NCI-H1417 treated with DMSO at 0.1 percent for 48 hours (cell line): ENCODE measurements around the gene PLAAT3.
"Not testable (repeated sequence)": the region's sequence is repeated elsewhere in the genome, so short reads cannot be mapped to it uniquely, and the experiment has no call there.

ENCODE experiments used
- DNase-seq: peaks from one replicate; lab custom pipeline; 2025; lab: John Stamatoyannopoulos, UW

The PLAAT3 gene

DNA sequence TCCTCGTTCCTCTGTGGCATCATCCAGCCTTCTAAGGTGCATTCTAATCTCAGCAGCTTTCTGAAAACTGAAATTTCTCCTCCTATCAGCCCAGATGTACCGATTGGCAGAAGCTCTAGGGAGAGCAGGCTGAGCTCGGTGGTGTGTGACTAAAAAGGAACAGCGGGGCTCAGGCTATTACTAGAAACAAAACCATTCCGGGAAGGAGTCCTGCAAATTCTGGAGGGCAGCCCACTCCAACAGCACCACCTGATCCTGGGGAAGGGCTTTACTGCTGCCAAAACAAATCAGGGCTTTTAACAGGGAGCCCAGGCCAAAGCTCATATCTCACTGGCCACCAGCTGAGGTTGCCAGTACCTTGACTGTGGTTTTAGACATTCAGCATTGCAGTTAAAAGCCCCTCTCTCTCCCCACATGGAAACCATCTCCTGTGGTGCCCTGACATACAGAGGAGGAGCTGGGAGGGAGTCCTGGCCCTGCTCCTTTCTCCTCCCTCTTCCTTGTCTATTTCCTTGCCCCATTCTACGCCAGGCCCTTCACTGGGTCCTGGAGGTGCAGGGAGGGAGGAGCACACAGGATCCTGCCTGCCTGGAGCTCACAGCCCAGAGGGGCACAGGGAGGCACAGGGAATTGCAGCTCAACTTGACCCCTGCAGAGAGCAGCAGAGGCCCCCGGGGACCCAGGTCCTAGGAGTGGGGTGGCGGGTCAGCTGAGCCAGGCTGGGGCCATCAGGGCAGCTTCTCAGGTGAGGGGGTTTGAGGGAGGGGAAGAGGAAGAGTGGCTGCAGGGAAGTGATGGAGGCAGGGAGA lies 76.7 kb downstream of the PLAAT3 start:
- DNase-seq = no peak

DNA sequence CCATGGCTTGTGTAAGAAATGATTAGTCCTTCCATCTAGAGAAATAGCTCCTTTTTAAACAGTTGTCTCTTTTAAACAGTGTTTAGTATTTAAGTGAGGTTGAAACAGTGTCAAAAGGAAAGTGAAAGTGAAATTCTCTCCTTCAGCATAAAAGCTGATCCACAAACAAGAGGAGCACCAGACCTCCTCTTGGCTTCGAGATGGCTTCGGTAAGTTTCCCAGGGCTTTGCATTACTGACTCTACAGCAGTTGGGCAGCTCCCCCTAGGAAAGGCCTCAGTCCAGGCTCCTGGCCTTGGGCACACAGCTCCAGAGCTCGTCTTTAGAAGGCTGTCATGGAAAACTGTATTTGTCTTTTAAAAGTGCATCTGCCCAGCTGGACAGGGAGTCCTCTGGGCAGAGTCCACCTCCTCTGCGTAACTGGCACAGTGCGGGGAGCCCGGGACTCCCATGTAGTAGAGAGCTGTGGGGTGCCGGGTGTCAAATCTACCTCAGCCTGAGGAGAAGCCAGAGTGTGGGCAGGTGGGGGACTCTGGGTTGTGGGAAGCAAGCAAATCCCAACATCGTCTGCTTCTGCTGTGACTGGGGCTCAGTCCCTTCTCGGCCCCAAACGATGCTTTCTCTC lies 77.5 kb downstream of the PLAAT3 start, which contains the start of gene PLAAT4:
PLAAT4 (plus strand) TSS at position 140 of the 624 bp plus-strand sequence; CDS start at position 201, 61 bp downstream.
- DNase-seq = no peak

DNA sequence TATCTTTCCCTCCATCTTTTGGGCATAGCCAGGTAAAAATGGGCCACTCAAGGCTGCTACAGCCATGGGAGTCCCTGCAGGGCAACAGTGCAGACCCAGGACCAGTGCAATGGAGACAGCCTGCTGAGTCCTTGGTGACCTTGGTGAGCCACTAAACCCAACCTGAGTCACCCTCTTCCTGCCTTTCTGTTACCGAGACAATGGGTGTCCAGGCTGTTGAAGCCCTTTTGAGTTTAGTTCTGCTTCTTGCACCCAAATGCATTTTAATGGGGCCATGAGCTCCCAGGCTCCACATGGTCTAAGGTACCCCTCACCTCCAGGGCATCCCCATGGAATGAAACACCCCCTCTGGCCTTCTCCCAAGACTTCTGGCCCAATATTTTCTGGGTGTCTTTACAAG lies 78.5 kb downstream of the PLAAT3 start:
- no peak for DNase-seq

DNA sequence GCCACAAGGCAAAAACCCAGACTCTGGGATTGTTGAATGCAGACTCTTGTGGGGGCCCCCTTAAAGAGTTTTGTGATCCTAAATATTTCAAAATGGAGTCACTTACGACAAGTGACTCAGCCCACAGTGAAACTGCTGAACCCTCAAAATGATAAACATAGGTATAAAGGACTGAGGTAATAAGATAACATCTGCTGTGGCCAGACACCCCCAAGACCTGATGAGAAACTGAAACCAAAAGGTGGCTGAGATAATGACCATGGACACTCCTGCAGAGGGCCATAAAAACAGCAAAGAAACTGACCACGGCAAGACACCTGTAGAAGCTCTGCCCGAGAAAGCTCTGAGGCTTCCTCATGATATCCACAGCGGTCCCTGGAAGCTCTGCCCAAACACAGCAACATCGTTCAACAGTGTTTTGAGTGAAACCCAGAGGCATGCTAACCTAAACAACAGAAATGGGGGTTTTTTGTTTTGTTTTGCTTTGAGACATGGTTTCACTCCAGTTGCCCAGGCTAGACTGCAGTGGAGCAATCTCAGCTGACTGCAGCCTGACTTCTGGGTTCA lies 79.3 kb downstream of the PLAAT3 start:
- DNase-seq = no peak

DNA sequence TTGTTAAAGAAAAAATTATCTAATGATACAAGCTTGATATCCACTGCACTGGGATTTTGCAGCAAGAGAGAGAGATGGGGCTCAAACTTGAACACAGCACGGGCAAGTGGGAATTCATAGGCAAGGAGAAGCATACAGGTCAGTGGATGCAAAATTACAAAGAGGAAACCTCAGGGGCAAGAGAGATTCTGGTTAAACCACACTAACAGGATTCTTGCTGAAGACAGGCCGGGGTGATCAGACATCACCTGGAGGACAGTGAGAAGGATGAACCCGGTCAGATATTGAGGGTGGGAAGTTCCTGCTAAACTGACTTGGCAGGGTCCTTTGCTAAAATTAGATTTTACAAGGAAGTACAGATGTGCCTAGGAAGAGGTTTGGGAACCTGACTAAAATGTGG lies 80.2 kb downstream of the PLAAT3 start:
- no peak for DNase-seq

DNA sequence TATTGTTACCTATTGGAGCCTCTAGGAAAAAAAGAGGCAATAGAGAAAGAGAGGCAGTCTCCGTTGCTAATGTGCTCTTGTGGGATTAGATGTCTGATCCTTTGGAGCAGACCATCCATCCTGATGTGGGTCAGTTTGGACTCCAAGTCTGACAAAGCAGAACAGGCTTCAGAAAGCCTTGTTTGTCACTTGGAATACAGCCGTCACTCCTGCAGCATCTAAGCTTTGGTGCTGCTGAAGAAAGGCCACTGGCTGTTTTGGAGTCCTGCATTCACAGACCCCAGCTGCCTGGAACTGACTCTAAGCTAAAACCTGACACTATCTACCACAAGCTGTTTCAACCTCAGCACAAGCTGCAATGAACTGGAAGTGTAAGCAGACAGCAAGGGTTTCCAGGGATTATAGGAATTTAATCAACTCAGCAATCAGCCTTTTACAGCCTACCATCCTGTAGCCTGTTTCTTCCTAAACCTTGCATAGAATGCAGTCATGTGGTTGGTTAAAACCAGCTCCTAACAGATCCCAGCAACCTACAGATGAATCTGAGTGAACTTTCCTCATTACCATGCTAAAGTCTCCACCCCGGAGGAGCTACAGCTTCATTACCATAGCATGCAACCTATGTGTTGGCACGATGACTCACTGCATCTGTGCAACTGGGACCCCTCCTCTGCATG lies 81.3 kb downstream of the PLAAT3 start:
- no peak for DNase-seq

DNA sequence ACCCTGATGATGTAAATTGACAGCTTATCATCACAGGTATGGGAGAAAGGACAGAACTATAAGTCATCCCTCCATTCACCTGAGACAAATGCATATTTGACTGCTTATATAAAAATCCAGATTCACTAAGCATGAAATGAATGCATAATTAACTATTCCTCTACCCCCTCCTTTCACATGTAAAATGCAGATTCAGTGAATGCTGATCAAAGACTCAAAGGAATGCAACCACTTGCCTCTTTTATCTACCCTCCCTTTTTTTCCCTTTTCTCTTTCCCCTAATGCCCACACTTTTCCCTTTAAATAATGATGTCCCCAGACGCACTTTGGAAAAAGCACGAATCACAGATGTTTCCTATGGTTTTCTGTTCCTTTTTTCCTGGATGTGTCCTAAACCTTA lies 82.1 kb downstream of the PLAAT3 start:
- DNase-seq = no peak

DNA sequence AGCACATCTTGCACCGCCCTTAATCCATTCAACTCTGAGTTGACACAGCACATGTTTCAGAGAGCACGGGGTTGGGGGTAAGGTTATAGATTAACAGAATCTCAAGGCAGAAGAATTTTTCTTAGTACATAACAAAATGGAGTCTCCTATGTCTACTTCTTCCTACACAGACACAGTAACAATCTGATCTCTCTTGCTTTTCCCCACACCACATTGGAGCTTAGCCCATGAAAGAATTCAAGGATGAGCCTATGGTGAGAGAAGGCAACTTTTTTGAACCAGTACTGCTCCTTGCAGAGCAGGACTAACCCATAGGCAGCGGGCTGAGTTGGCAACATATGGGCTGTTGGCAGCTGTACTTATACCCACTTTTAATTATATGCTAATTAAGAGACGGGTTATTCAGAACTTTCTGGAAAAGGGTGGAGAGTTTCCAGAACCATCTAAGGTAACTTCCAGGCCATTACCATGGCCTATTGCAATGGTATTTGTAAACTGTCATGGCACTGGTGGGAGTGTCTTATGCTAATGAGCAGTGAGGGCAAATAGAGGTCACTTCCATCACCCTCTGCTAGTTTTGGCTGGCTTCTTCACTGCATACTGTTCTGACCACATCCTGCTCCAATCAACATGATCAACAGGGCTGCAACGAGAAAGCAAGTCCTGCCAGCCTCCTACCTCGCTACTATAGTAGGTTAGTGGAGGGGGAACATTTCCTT lies 83.0 kb downstream of the PLAAT3 start:
- DNase-seq = not testable (repeated sequence)

DNA sequence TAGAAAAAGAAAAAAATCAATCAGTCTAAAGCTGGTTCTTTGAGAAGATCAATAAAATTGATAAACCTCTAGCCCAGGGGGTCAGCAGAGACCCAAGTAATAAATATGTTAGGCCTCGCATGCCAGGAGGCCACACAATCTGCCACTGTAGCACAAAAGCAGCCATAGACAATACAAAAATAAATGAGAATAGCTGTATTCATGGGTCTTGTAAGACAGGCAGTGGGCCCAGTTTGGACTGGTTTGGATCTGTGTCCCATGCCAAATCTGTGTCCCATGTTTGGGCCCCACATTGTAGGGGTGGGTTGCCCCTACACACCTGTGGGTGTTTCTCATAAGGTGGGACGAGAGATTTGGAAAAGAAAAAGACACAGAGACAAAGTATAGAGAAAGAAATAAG lies 84.2 kb downstream of the PLAAT3 start:
- DNase-seq = no peak

DNA sequence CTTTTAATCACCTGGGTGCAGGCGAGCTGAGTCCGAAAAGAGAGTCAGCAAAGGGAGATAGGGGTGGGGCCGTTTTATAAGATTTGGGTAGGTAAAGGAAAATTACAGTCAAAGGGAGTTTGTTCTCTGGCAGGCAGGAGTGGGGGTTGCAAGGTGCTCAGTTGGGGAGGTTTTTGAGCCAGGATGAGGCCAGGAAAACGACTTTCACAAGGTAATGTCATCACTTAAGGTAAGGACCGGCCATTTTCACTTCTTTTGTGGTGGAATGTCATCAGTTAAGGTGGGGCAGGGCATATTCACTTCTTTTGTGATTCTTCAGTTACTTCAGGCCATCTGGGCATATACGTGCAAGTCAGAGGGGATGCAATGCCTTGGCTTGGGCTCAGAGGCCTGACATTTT lies 84.9 kb downstream of the PLAAT3 start:
- not testable (repeated sequence) for DNase-seq

DNA sequence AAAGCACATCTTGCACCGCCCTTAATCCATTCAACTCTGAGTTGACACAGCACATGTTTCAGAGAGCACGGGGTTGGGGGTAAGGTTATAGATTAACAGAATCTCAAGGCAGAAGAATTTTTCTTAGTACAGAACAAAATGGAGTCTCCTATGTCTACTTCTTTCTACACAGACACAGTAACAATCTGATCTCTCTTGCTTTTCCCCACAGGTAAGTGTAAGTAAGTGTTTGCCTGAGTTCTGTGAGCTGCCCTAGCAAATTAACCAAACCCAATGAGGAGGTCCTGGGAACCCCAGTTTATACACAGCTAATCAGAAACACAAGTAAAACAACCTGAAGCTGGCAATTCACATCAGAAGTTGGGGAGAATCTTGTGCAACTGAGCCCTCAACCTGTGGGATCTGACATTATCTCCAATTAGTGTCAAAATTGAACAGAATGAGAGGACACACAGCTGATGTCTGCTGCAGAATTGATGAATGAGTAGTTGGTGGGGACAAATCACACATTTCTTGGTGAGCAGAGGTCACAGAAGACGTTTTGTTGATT lies 85.4 kb downstream of the PLAAT3 start:
- DNase-seq = not testable (repeated sequence)

DNA sequence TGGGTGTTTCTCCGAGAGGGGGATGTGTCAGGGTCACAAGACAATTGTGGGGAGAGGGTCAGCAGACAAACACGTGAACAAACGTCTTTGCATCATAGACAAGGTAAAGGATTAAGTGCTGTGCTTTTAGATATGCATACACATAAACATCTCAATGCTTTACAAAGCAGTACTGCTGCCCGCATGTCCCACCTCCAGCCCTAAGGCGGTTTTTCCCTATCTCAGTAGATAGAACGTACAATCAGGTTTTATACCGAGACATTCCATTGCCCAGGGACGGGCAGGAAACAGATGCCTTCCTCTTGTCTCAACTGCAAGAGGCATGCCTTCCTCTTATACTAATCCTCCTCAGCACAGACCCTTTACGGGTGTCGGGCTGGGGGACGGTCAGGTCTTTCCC lies 86.1 kb downstream of the PLAAT3 start:
- DNase-seq = not testable (repeated sequence)

DNA sequence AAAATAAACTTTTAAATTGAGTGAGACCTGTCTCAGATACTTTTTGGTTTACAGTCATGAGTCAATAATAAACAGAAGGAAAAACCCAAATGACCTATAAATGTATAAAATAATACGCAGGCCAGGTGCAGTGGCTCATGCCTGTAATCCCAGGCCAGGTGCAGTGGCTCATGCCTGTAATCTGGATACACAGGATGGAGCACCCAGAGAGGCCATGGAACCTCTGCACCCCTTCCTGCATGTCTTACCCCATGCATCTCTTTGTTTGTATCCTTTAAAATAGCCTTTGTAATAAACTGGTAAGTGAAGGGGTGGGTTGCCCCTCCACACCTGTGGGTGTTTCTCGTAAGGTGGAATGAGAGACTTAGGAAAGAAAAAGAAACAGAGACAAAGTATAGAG lies 86.6 kb downstream of the PLAAT3 start:
- no peak for DNase-seq
